ENCODE measurements around the gene ISYNA1. TPM values are rescaled to one million over a fixed set of nuclear protein-coding genes. Genes with fewer than 3 reads are reported as not detected.

The ISYNA1 gene
- total RNA-seq, 1 experiment from 2014 or later: 129 TPM

GRCh38 chr19:18470787-18471186 is 32.9 kb upstream of the ISYNA1 start:
- POLR2A ChIA-PET (ENCODE audit: unreplicated experiment): no interaction called here
- Histone ChIP-seq H3K27me3 (ENCODE audit: insufficient read depth, low read depth) (no peaks in the 10 kb centered on the region), H3K4me3 (no peak overlapping the region), H3K4me2 (no peak overlapping the region), H4K20me1 (ENCODE audit: insufficient read depth) (peaks cover 53% of the 10 kb centered on the region), H3K36me3 (ENCODE audit: low read depth) (no peaks in the 10 kb centered on the region), H2AFZ (no peak overlapping the region), H3F3A (ENCODE audit: insufficient read depth, low read depth) (peaks cover 20% of the 10 kb centered on the region), H3K9me3 (ENCODE audit: insufficient read depth, low read depth) (no peaks in the 10 kb centered on the region), H3K27ac (no peak overlapping the region), H3K4me1 (replicated peaks; ENCODE audit: insufficient read depth) (0 out of 2 replicates have a peak, but pooled peaks cover 5% of the 10 kb centered on the region), H3K9me2 (ENCODE audit: insufficient read depth) (no peaks in the 10 kb centered on the region), H3K79me2 (ENCODE audit: low read depth) (peaks cover 21% of the 10 kb centered on the region)
- BruUV-seq (replicated peaks): no TSS peak
- intact Hi-C loops (cut with micrococcal nuclease; ENCODE audit: unreplicated experiment): loop anchor here (10.0 kb wide), 1 partner anchor 444 kb away; the partner anchor contains the start of genes COPE and DDX49
- TF ChIP-seq EZH2 (IDR thresholded peaks at IDR 0.05; ENCODE audit: low read depth) (no peak), CTCF (conservative IDR thresholded peaks at IDR 0.05) (no peak)
- DNase-seq: no peak
- CTCF ChIA-PET: interaction anchor here (0.6 to 1.1 kb wide), 2 partner anchors 202 to 376 kb away, joined by 4 to 5 read pairs; no protein-coding TSS in a partner anchor

GRCh38 chr19:18469069-18469846 is 31.3 kb upstream of the ISYNA1 start:
- CTCF ChIA-PET: interaction anchor here (0.6 kb wide), 1 partner anchor 44 kb away, joined by 5 read pairs; no protein-coding TSS in a partner anchor
- TF ChIP-seq CTCF (conservative IDR thresholded peaks at IDR 0.05) (peak; percentile 75), EZH2 (IDR thresholded peaks at IDR 0.05; ENCODE audit: low read depth) (no peak)
- no peak for DNase-seq
- no peak overlapping the region for H2AFZ ChIP-seq
- H4K20me1 ChIP-seq (ENCODE audit: insufficient read depth): peaks cover 48% of the 10 kb centered on the region
- H3K4me3 ChIP-seq: no peak overlapping the region
- 0 out of 2 replicates have a peak, but pooled peaks cover 5% of the 10 kb centered on the region for H3K4me1 ChIP-seq (replicated peaks; ENCODE audit: insufficient read depth)
- no peaks in the 10 kb centered on the region for H3K9me3 ChIP-seq (ENCODE audit: insufficient read depth, low read depth)
- H3K27ac ChIP-seq: no peak overlapping the region
- intact Hi-C loops (cut with micrococcal nuclease; ENCODE audit: unreplicated experiment): loop anchor here (5.0 to 10.0 kb wide), 3 partner anchors 53 to 376 kb away; partner anchors contain the start of gene ELL
- no peak overlapping the region for H3K4me2 ChIP-seq
- peaks cover 6% of the 10 kb centered on the region; the same call in 1 of the 2 replicates for H3K79me2 ChIP-seq (ENCODE audit: low read depth)
- H3K36me3 ChIP-seq (ENCODE audit: low read depth): 0 out of 2 replicates have a peak, but pooled peaks cover 7% of the 10 kb centered on the region
- POLR2A ChIA-PET (ENCODE audit: unreplicated experiment): no interaction called here
- H3K27me3 ChIP-seq (ENCODE audit: insufficient read depth, low read depth): no peaks in the 10 kb centered on the region
- peaks cover 20% of the 10 kb centered on the region for H3F3A ChIP-seq (ENCODE audit: insufficient read depth, low read depth)
- H3K9me2 ChIP-seq (ENCODE audit: insufficient read depth): no peaks in the 10 kb centered on the region
- no TSS peak for BruUV-seq (replicated peaks)

- no TSS peak for BruUV-seq (replicated peaks)
- Histone ChIP-seq H3K4me3 (no peak overlapping the region), H3K27ac (0 out of 2 replicates have a peak overlapping the region, but pooled peaks have one; percentile 1), H2AFZ (no peak overlapping the region), H3K9me3 (ENCODE audit: insufficient read depth, low read depth) (no peaks in the 10 kb centered on the region), H4K20me1 (ENCODE audit: insufficient read depth) (peaks cover 41% of the 10 kb centered on the region), H3K9me2 (ENCODE audit: insufficient read depth) (no peaks in the 10 kb centered on the region), H3K4me2 (no peak overlapping the region), H3K36me3 (ENCODE audit: low read depth) (0 out of 2 replicates have a peak, but pooled peaks cover 7% of the 10 kb centered on the region), H3K79me2 (ENCODE audit: low read depth) (no peaks in the 10 kb centered on the region), H3F3A (ENCODE audit: insufficient read depth, low read depth) (peaks cover 20% of the 10 kb centered on the region), H3K4me1 (replicated peaks; ENCODE audit: insufficient read depth) (0 out of 2 replicates have a peak, but pooled peaks cover 5% of the 10 kb centered on the region), H3K27me3 (ENCODE audit: insufficient read depth, low read depth) (no peaks in the 10 kb centered on the region)
- no peak for DNase-seq
- TF ChIP-seq EZH2 (IDR thresholded peaks at IDR 0.05; ENCODE audit: low read depth) (no peak), CTCF (conservative IDR thresholded peaks at IDR 0.05) (no peak)
- ChIA-PET CTCF (no interaction called here), POLR2A (ENCODE audit: unreplicated experiment) (interaction anchor here (0.6 kb wide), 1 partner anchor 27 kb away, joined by 4 read pairs; no protein-coding TSS in a partner anchor)
- intact Hi-C loops (cut with micrococcal nuclease; ENCODE audit: unreplicated experiment): loop anchor here (5.0 to 10.0 kb wide), 3 partner anchors 54 to 376 kb away; partner anchors contain the start of gene ELL
Measured at GRCh38 chr19:18468517-18468916, 30.6 kb upstream of the ISYNA1 start.
